GM12864 (cell line): ENCODE data around the gene HS1BP3.

Source experiments
- DNase-seq: peaks from one replicate; pipeline ENCODE4 v3.0.0-alpha.2; 2011; ENCODE audit warnings: low read depth
- H3K4me3 ChIP-seq: 2 replicates; pipeline ENCODE4 v1.5.1; 2011; ENCODE audit warnings: mild to moderate bottlenecking, low read depth, low read length, control low read depth
- CTCF ChIP-seq: IDR thresholded peaks from 2 replicates; pipeline ENCODE4 v1.5.1; 2011; ENCODE audit warnings: low read depth, mild to moderate bottlenecking, moderate library complexity, low read length, control low read depth, inconsistent platforms; ENCODE audit errors: missing control alignments

Gene HS1BP3

GRCh38 chr2:20580690-20581437, 70.0 kb downstream of the HS1BP3 start:
- no peak overlapping the region for H3K4me3 ChIP-seq
- no peak for TF ChIP-seq CTCF
- no peak for DNase-seq

GRCh38 chr2:20579866-20580265, 71.0 kb downstream of the HS1BP3 start:
- DNase-seq = no peak
- H3K4me3 ChIP-seq = no peak overlapping the region
- no peak for TF ChIP-seq CTCF

GRCh38 chr2:20578895-20579825, 71.7 kb downstream of the HS1BP3 start:
- peak; percentile 50 for DNase-seq
- no peak for TF ChIP-seq CTCF
- H3K4me3 ChIP-seq = no peak overlapping the region

- no peak for DNase-seq
- no peak overlapping the region for H3K4me3 ChIP-seq
- TF ChIP-seq CTCF = no peak
Observed at GRCh38 chr2:20578266-20578894, 72.5 kb downstream of the HS1BP3 start.

GRCh38 chr2:20577495-20578235, 73.2 kb downstream of the HS1BP3 start:
- no peak for TF ChIP-seq CTCF
- no peak for DNase-seq
- H3K4me3 ChIP-seq = no peak overlapping the region

- no peak overlapping the region for H3K4me3 ChIP-seq
- no peak for TF ChIP-seq CTCF
- DNase-seq = peak; percentile 87
Observed at GRCh38 chr2:20576598-20577115, 74.2 kb downstream of the HS1BP3 start.
